ENCODE results near the gene IQCE.
"Not testable (repeated sequence)": the region's sequence is repeated elsewhere in the genome, so short reads cannot be mapped to it uniquely, and the experiment has no call there.

Gene IQCE

GRCh38 chr7:2532816-2533215 lies 26.0 kb upstream of the IQCE start:
- DNase-seq, result not testable (repeated sequence)

- DNase-seq, result not testable (repeated sequence)
Observed at GRCh38 chr7:2533566-2533965, 25.2 kb upstream of the IQCE start.

GRCh38 chr7:2534214-2534613 lies 24.6 kb upstream of the IQCE start:
- DNase-seq, result not testable (repeated sequence)

GRCh38 chr7:2535872-2536627 lies 22.7 kb upstream of the IQCE start:
- not testable (repeated sequence) for DNase-seq

- DNase-seq, result no peak
Observed at GRCh38 chr7:2537981-2538851, 20.6 kb upstream of the IQCE start.

GRCh38 chr7:2539031-2539911 lies 19.5 kb upstream of the IQCE start:
- no peak for DNase-seq

GRCh38 chr7:2540133-2540532 lies 18.6 kb upstream of the IQCE start:
- no peak for DNase-seq

GRCh38 chr7:2540641-2541051 lies 18.1 kb upstream of the IQCE start:
- no peak for DNase-seq

- no peak for DNase-seq
Observed at GRCh38 chr7:2541291-2542010, 17.3 kb upstream of the IQCE start.

GRCh38 chr7:2542011-2542915 lies 16.5 kb upstream of the IQCE start:
- DNase-seq, result no peak

GRCh38 chr7:2542916-2543871 lies 15.6 kb upstream of the IQCE start:
- no peak for DNase-seq

GRCh38 chr7:2544541-2545188 lies 14.1 kb upstream of the IQCE start:
- DNase-seq, result no peak

GRCh38 chr7:2545746-2546425 lies 12.9 kb upstream of the IQCE start:
- no peak for DNase-seq

GRCh38 chr7:2546776-2547586 lies 11.8 kb upstream of the IQCE start:
- no peak for DNase-seq

GRCh38 chr7:2551418-2551817 lies 7.4 kb upstream of the IQCE start:
- DNase-seq, result no peak

GRCh38 chr7:2553108-2553507 lies 5.7 kb upstream of the IQCE start:
- no peak for DNase-seq

GRCh38 chr7:2553831-2554581 lies 4.8 kb upstream of the IQCE start:
- no peak for DNase-seq
